Astrocyte (in vitro differentiated cells and primary cell): Measurements from ENCODE around the gene ARSI.

Experiments
- EZH2 ChIP-seq: IDR thresholded peaks from 2 replicates; pipeline ENCODE4 v1.6.1; 2012; ENCODE audit warnings: mild to moderate bottlenecking, low read length, inconsistent platforms; ENCODE audit not compliant: insufficient read depth
- TF ChIP-seq, protein P1 (sequence below): IDR thresholded peaks from 2 replicates; pipeline ENCODE4 v1.5.1; 2011; ENCODE audit warnings: low read depth, mild to moderate bottlenecking, inconsistent platforms, low read length, moderate library complexity; ENCODE audit not compliant: insufficient read depth

DNA sequence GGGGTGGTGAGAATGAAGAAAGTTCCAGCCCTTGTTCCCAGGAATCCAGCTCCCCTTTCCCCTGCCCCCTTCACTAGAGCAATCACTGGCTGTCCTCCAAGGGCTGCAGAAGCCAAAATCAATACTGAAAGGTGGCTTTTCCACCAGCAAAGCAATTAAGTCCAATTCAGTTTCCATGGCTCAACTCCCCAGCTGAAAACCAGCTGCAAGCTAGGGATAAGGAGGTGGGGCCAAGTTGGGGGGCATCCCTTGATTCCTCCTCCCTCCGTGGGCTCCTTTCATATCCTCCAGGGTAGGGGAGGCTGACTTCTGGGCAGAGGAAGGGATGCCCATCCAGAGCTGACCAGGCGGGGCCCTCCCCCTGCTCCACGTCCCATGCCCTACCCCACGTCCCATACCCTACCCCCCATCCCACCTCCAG, 35.8 kb downstream of the ARSI start:
- TF ChIP-seq, protein P1, sequence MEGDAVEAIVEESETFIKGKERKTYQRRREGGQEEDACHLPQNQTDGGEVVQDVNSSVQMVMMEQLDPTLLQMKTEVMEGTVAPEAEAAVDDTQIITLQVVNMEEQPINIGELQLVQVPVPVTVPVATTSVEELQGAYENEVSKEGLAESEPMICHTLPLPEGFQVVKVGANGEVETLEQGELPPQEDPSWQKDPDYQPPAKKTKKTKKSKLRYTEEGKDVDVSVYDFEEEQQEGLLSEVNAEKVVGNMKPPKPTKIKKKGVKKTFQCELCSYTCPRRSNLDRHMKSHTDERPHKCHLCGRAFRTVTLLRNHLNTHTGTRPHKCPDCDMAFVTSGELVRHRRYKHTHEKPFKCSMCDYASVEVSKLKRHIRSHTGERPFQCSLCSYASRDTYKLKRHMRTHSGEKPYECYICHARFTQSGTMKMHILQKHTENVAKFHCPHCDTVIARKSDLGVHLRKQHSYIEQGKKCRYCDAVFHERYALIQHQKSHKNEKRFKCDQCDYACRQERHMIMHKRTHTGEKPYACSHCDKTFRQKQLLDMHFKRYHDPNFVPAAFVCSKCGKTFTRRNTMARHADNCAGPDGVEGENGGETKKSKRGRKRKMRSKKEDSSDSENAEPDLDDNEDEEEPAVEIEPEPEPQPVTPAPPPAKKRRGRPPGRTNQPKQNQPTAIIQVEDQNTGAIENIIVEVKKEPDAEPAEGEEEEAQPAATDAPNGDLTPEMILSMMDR: no peak
- no peak for TF ChIP-seq EZH2
